T-cell (primary cell): ENCODE results near the gene UFL1. TPM values are rescaled to one million over a fixed set of nuclear protein-coding genes. Genes with fewer than 3 reads are reported as not detected.

ENCODE experiments used
- ATAC-seq, 4 experiments: fragments of 200-7000 bp in 3 of 4; fragments of 150-1000 bp in 1 of 4; cut with Tn5 transposase; replicated peaks in 1 of 4; 1 replicate in 3 of 4; 2 replicates in 1 of 4; pipeline ENCODE4 v1.10.0; 2021; ENCODE audit warnings: moderate library complexity in 3 of 4, mild to moderate bottlenecking in 2 of 4, moderate number of reproducible peaks in 1 of 4
- CTCF ChIA-PET, 2 donors: fragments of 300-600 bp; sonication (Branson Sonifier 250); formaldehyde crosslinking; loops; one replicate each; lab custom pipeline; 2022; ENCODE audit warnings: antibody characterized with exemption in 2 of 2; lab: Charles Lee
- POLR2A ChIA-PET, 2 donors: fragments of 300-600 bp; sonication (Branson Sonifier 250); formaldehyde crosslinking; loops; one replicate each; lab custom pipeline; 2022; ENCODE audit warnings: antibody characterized with exemption in 2 of 2; lab: Charles Lee
- DNase-seq, 35 experiments: peaks; one replicate each; pipeline versions ENCODE4 v3.0.0 to v3.0.0-alpha.2; 2013 to 2023
- H3K27ac ChIP-seq: one replicate; pipeline ENCODE4 v1.5.1; 2013; ENCODE audit warnings: low read length
- H3K27me3 ChIP-seq, 2 experiments: replicated peaks in 1 of 2; 1 replicate in 1 of 2; 2 replicates in 1 of 2; pipeline versions ENCODE4 v1.6.1 to v1.7.0; 2013; ENCODE audit warnings: low read length in 1 of 2, mixed read lengths in 1 of 2; ENCODE audit not compliant: control insufficient read depth in 2 of 2, insufficient read depth in 2 of 2; ENCODE audit errors: extremely low read depth in 1 of 2
- H3K36me3 ChIP-seq, 2 donors: 1 replicate in 1 of 2; 2 replicates in 1 of 2; pipeline versions ENCODE4 v1.6.1 to v1.7.0; 2013; ENCODE audit warnings: low read length in 1 of 2; ENCODE audit not compliant: control insufficient read depth in 2 of 2, insufficient read depth in 1 of 2; ENCODE audit errors: extremely low read depth in 1 of 2
- H3K4me1 ChIP-seq, 2 experiments: 1 replicate in 1 of 2; 2 replicates in 1 of 2; pipeline versions ENCODE4 v1.6.1 to v1.7.0; 2013; ENCODE audit warnings: low read length in 2 of 2, mixed read lengths in 1 of 2; ENCODE audit not compliant: insufficient read depth in 2 of 2, control insufficient read depth in 1 of 2; ENCODE audit errors: extremely low read depth in 1 of 2
- H3K4me3 ChIP-seq, 2 donors: 1 replicate in 1 of 2; 2 replicates in 1 of 2; pipeline versions ENCODE4 v1.5.1 to v1.7.0; 2013; ENCODE audit warnings: mild to moderate bottlenecking in 2 of 2, low read length in 1 of 2, moderate library complexity in 1 of 2; ENCODE audit not compliant: control insufficient read depth in 1 of 2; ENCODE audit errors: extremely low read depth in 1 of 2
- H3K9me3 ChIP-seq: 2 replicates; pipeline ENCODE4 v1.7.0; 2013
- H3K27ac Mint-ChIP-seq, 2 donors: one replicate each; pipeline ENCODE4 v1.8.0; 2020 to 2021; ENCODE audit warnings: mild to moderate bottlenecking in 2 of 2, mixed read lengths in 2 of 2
- H3K27me3 Mint-ChIP-seq, 2 donors: one replicate each; pipeline ENCODE4 v1.8.0; 2021 to 2022; ENCODE audit warnings: mixed read lengths in 2 of 2
- H3K36me3 Mint-ChIP-seq: one replicate; pipeline ENCODE4 v1.8.0; 2021; ENCODE audit warnings: mixed read lengths
- H3K4me1 Mint-ChIP-seq, 3 donors: one replicate each; pipeline ENCODE4 v1.8.0; 2020 to 2022; ENCODE audit warnings: mixed read lengths in 3 of 3, mild to moderate bottlenecking in 1 of 3
- H3K4me3 Mint-ChIP-seq, 3 donors: one replicate each; pipeline ENCODE4 v1.8.0; 2020 to 2022; ENCODE audit warnings: mild to moderate bottlenecking in 3 of 3, mixed read lengths in 3 of 3, moderate library complexity in 3 of 3
- H3K9me3 Mint-ChIP-seq, 3 donors: one replicate each; pipeline ENCODE4 v1.8.0; 2020 to 2022; ENCODE audit warnings: mixed read lengths in 3 of 3
- WGBS: methylation state at CpG from one replicate; pipeline ENCODE4 v1.1.5; 2013; ENCODE audit warnings: missing lambda C conversion rate; ENCODE audit not compliant: insufficient coverage; 5-methylcytosine and 5-hydroxymethylcytosine counted together
- total RNA-seq, 35 experiments: library from RNA in 6 of 35; stranded (reverse) in 6 of 35; fragments of 120-200 nt in 1 of 35; gene quantifications; one replicate each; pipeline versions ENCODE4 v1.2.1 to v1.2.4 and lab custom pipeline; 2013 to 2026

UFL1 gene
- total RNA-seq, 5 donors from 2014 or later (not counting 1 experiment from before 2014, with no cell fraction given), result 19.3 to 29.4 (median 27.7) TPM

- ChIA-PET CTCF (interaction anchor here in 1 of 2 donors (0.7 kb wide), 1 partner anchor 24 kb away, joined by 3 read pairs; no protein-coding TSS in a partner anchor), POLR2A (no interaction called here)
- H3K27me3 ChIP-seq, result peaks cover 0 to 21% of the 10 kb centered on the region in 2 experiments
- WGBS, result 88% methylated on average over 1 of the region's 4 CpGs
- Mint-ChIP-seq H3K27ac (no peak overlapping the region), H3K27me3 (peaks cover 16 to 20% of the 10 kb centered on the region in 2 donors), H3K9me3 (no peaks in the 10 kb centered on the region), H3K4me1 (no peaks in the 10 kb centered on the region), H3K4me3 (no peak overlapping the region), H3K36me3 (no peaks in the 10 kb centered on the region)
- no peaks in the 10 kb centered on the region for H3K36me3 ChIP-seq
- H3K4me1 ChIP-seq, result no peaks in the 10 kb centered on the region
- H3K27ac ChIP-seq, result no peak overlapping the region
- H3K9me3 ChIP-seq, result no peaks in the 10 kb centered on the region
- ATAC-seq (no peak), DNase-seq (no peak)
- H3K4me3 ChIP-seq, result no peak overlapping the region
These were observed 54.6 kb downstream of the UFL1 start for GRCh38 chr6:96576221-96576620.

- DNase-seq (no peak), ATAC-seq (no peak)
- no peaks in the 10 kb centered on the region for H3K9me3 ChIP-seq
- H3K4me1 ChIP-seq, result no peaks in the 10 kb centered on the region
- no peaks in the 10 kb centered on the region for H3K4me1 Mint-ChIP-seq
- peaks cover 0 to 4% of the 10 kb centered on the region in 2 experiments for H3K27me3 ChIP-seq
- POLR2A ChIA-PET, result no interaction called here
- H3K36me3 ChIP-seq, result no peaks in the 10 kb centered on the region
- no peak overlapping the region for H3K4me3 Mint-ChIP-seq
- no peak overlapping the region for H3K27ac Mint-ChIP-seq
- H3K4me3 ChIP-seq, result no peak overlapping the region
- H3K36me3 Mint-ChIP-seq, result no peaks in the 10 kb centered on the region
- no peaks in the 10 kb centered on the region for H3K9me3 Mint-ChIP-seq
- peaks cover 13 to 23% of the 10 kb centered on the region in 2 donors for H3K27me3 Mint-ChIP-seq
- no CpG with 5 or more reads among the region's 2 CpGs for WGBS
- CTCF ChIA-PET, result no interaction called here
- no peak overlapping the region for H3K27ac ChIP-seq
These were observed 60.4 kb downstream of the UFL1 start for GRCh38 chr6:96582021-96582420.

DNA sequence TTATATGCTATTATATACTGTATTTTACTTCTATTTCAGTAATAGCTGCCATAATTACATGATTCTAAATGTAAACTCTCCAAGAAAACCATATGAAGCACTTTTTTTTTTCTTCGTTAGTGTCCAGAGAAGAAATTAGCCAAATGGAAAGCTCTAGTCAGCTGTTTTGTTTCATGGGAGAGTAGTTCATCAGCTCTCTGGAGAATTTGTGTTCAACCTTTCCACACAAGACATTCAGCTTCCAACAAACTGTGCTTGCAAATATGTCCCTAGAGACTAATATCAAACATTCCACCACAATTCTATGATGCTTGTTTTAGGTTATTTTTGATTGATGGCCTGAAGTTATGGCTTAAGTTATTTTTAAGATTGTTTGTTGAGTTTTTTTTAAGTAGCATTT, 60.8 kb downstream of the UFL1 start:
- POLR2A ChIA-PET, result no interaction called here
- no peaks in the 10 kb centered on the region for H3K36me3 Mint-ChIP-seq

DNA sequence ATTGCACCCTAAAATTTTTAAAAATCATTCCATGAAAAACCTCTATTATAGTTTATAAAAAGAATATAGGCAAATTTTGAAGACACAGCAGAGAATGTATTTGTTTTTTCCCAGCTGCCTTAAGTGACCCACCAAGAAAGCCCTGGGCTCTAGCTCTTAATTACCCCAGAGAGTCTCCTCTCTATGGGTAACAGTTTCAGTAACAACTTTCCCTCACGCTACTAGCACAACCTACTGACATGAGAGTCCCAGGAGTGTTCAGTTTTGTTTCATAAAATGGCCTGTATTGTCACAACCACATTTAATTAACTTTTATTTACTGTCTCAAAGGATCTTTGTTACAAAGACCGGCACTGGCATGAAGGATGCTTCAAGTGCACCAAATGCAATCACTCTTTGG, 82.8 kb downstream of the UFL1 start:
- ATAC-seq (no peak), DNase-seq (no peak)
- Histone ChIP-seq H3K27ac (no peak overlapping the region), H3K4me1 (no peaks in the 10 kb centered on the region), H3K36me3 (no peaks in the 10 kb centered on the region), H3K4me3 (no peak overlapping the region), H3K27me3 (no peaks in the 10 kb centered on the region), H3K9me3 (no peaks in the 10 kb centered on the region)
- POLR2A ChIA-PET, result no interaction called here
- WGBS, result 100% methylated on average over 1 of the region's 2 CpGs
- CTCF ChIA-PET, result interaction anchor here in 1 of 2 donors (0.7 kb wide), 1 partner anchor 327 kb away, joined by 3 read pairs; no protein-coding TSS in a partner anchor
- Mint-ChIP-seq H3K9me3 (no peaks in the 10 kb centered on the region), H3K4me3 (no peak overlapping the region), H3K27me3 (peaks cover 4 to 29% of the 10 kb centered on the region in 2 donors), H3K4me1 (no peaks in the 10 kb centered on the region), H3K27ac (no peak overlapping the region), H3K36me3 (no peaks in the 10 kb centered on the region)

More for the DNA sequence above, 60.8 kb downstream of the UFL1 start:
- Mint-ChIP-seq H3K4me1 (no peaks in the 10 kb centered on the region), H3K27ac (no peak overlapping the region), H3K27me3 (peaks cover 13 to 23% of the 10 kb centered on the region in 2 donors), H3K4me3 (no peak overlapping the region), H3K9me3 (no peaks in the 10 kb centered on the region)
- DNase-seq, result no peak
- H3K27ac ChIP-seq, result no peak overlapping the region
- no peaks in the 10 kb centered on the region for H3K9me3 ChIP-seq
- H3K4me3 ChIP-seq, result no peak overlapping the region
- ATAC-seq, result no peak
- no peaks in the 10 kb centered on the region for H3K36me3 ChIP-seq
- no CpG with 5 or more reads among the region's 1 CpG for WGBS
- CTCF ChIA-PET, result no interaction called here
- H3K4me1 ChIP-seq, result no peaks in the 10 kb centered on the region
- peaks cover 0 to 4% of the 10 kb centered on the region in 2 experiments for H3K27me3 ChIP-seq

Other genes with a start within 250 kb of the UFL1 start
- not detected for gene FHL5, start 41.3 kb downstream of the UFL1 start, total RNA-seq